Hepatocyte (in vitro differentiated cells): ENCODE data around the gene DUSP28.

Source experiments
- EZH2 ChIP-seq: fragments of 200-600 bp; sonication (generic); IDR thresholded peaks from 2 replicates; pipeline ENCODE4 v1.6.1; 2016; ENCODE audit warnings: antibody characterized with exemption, mild to moderate bottlenecking, borderline replicate concordance
- EZH2phosphoT487 ChIP-seq: fragments of 200-600 bp; sonication (generic); IDR thresholded peaks from one replicate; pipeline ENCODE4 v1.6.1; 2018; ENCODE audit warnings: antibody characterized with exemption, mild to moderate bottlenecking, low read depth, moderate library complexity; ENCODE audit not compliant: unreplicated experiment, severe bottlenecking
- TF ChIP-seq, protein P1 (sequence below): fragments of 200-600 bp; sonication (generic); IDR thresholded peaks from 2 replicates; pipeline ENCODE4 v1.5.1; 2016; ENCODE audit warnings: antibody characterized with exemption, mild to moderate bottlenecking; ENCODE audit not compliant: poor library complexity

DNA sequence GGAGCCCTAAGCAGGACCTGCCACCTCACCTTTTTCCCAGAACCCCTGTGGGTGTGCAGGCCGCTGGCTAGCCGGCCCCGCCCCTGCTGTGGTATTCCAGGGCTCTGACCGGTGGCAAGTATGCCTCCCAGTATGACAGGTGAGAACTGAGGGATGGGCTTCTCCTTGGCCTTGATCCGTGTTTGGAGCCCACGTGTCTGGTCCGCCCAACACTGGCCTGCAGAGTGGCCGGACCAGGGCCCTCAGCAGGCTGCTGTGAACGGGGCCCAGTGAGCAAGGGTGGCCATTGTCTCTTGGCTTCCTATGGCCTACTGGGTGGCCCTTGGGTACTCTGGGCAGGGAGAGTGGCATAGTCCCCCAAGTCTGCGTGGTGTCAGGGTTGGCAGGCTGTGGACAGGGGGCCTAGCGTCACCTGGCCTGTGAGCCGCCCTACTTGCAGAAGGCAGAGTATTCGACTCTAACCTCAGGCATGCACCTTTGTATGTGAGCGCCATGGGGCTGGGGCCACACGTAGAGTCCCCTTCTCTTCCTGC lies 9.9 kb downstream of the DUSP28 start:
- TF ChIP-seq EZH2, result no peak
- no peak for TF ChIP-seq EZH2phosphoT487
- TF ChIP-seq, protein P1, sequence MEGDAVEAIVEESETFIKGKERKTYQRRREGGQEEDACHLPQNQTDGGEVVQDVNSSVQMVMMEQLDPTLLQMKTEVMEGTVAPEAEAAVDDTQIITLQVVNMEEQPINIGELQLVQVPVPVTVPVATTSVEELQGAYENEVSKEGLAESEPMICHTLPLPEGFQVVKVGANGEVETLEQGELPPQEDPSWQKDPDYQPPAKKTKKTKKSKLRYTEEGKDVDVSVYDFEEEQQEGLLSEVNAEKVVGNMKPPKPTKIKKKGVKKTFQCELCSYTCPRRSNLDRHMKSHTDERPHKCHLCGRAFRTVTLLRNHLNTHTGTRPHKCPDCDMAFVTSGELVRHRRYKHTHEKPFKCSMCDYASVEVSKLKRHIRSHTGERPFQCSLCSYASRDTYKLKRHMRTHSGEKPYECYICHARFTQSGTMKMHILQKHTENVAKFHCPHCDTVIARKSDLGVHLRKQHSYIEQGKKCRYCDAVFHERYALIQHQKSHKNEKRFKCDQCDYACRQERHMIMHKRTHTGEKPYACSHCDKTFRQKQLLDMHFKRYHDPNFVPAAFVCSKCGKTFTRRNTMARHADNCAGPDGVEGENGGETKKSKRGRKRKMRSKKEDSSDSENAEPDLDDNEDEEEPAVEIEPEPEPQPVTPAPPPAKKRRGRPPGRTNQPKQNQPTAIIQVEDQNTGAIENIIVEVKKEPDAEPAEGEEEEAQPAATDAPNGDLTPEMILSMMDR, result no peak
